Loucy (cell line): ENCODE data around the gene ZBTB24.

Experiments used
- H2AFZ ChIP-seq: fragments of 200-600 bp; sonication (generic); 2 replicates; pipeline ENCODE4 v1.6.0; 2016; ENCODE audit warnings: antibody characterized with exemption, mild to moderate bottlenecking, low read length, moderate library complexity
- H3F3A ChIP-seq: fragments of 200-600 bp; 2 replicates; pipeline ENCODE4 v1.6.0; 2016; ENCODE audit warnings: antibody characterized with exemption, low read depth, mild to moderate bottlenecking
- H3K27me3 ChIP-seq: fragments of 200-600 bp; sonication (generic); 2 replicates; pipeline ENCODE4 v1.6.1; 2014; ENCODE audit warnings: low read length, mild to moderate bottlenecking; ENCODE audit not compliant: insufficient read depth, poor library complexity, severe bottlenecking
- H3K36me3 ChIP-seq: fragments of 200-600 bp; sonication (generic); 2 replicates; pipeline ENCODE4 v1.6.1; 2016; ENCODE audit warnings: low read length; ENCODE audit not compliant: insufficient read depth
- H3K4me1 ChIP-seq: fragments of 200-600 bp; sonication (generic); 2 replicates; pipeline ENCODE4 v1.5.1; 2014; ENCODE audit warnings: low read length, mild to moderate bottlenecking; ENCODE audit not compliant: insufficient read depth, poor library complexity, severe bottlenecking
- H3K4me2 ChIP-seq: fragments of 200-600 bp; sonication (generic); 2 replicates; pipeline ENCODE4 v1.6.0; 2014; ENCODE audit warnings: antibody characterized with exemption, low read length, low read depth, mild to moderate bottlenecking; ENCODE audit not compliant: poor library complexity, severe bottlenecking
- H3K4me3 ChIP-seq: fragments of 200-600 bp; sonication (generic); 2 replicates; pipeline ENCODE4 v1.5.1; 2014; ENCODE audit warnings: low read length, mild to moderate bottlenecking, mixed read lengths; ENCODE audit not compliant: poor library complexity, severe bottlenecking
- H3K79me2 ChIP-seq: fragments of 200-600 bp; sonication (generic); 2 replicates; pipeline ENCODE4 v1.6.1; 2014; ENCODE audit warnings: low read length; ENCODE audit not compliant: insufficient read depth
- H3K9ac ChIP-seq: fragments of 200-600 bp; sonication (generic); 2 replicates; pipeline ENCODE4 v1.6.0; 2014; ENCODE audit warnings: mild to moderate bottlenecking, low read depth, low read length, moderate library complexity; ENCODE audit not compliant: poor library complexity, severe bottlenecking
- H3K9me2 ChIP-seq: fragments of 200-600 bp; sonication (generic); replicated peaks from 2 replicates; pipeline ENCODE4 v1.6.1; 2016; ENCODE audit warnings: low read depth, low read length, mixed read lengths
- H3K9me3 ChIP-seq: fragments of 200-600 bp; sonication (generic); 2 replicates; pipeline ENCODE4 v1.6.1; 2014; ENCODE audit warnings: mild to moderate bottlenecking, antibody characterized with exemption, low read length, low read depth; ENCODE audit not compliant: insufficient read depth
- H4K20me1 ChIP-seq: fragments of 200-600 bp; sonication (generic); 2 replicates; pipeline ENCODE4 v1.6.0; 2014; ENCODE audit warnings: antibody characterized with exemption, low read length, mild to moderate bottlenecking; ENCODE audit not compliant: insufficient read depth, poor library complexity, severe bottlenecking
- CTCF ChIP-seq: fragments of 200-600 bp; sonication (generic); conservative IDR thresholded peaks from 2 replicates; pipeline ENCODE4 v1.5.1; 2014; ENCODE audit warnings: mild to moderate bottlenecking, antibody characterized with exemption, low read length
- EZH2phosphoT487 ChIP-seq: fragments of 200-600 bp; IDR thresholded peaks from 2 replicates; pipeline ENCODE4 v1.6.1; 2018; ENCODE audit warnings: antibody characterized with exemption, mild to moderate bottlenecking, moderate library complexity, borderline replicate concordance

ZBTB24 gene

GRCh38 chr6:109452181-109452580 lies 30.8 kb downstream of the ZBTB24 start:
- Histone ChIP-seq H3K4me3 (no peak overlapping the region), H3K4me2 (peak overlapping the region; percentile 99), H4K20me1 (peaks cover 8% of the 10 kb centered on the region), H3K9ac (peak overlapping the region; percentile 29), H3K4me1 (peaks cover 67% of the 10 kb centered on the region), H3K36me3 (peaks cover 14% of the 10 kb centered on the region; the same call in 1 of the 2 replicates), H3F3A (peaks cover 7% of the 10 kb centered on the region; the same call in 1 of the 2 replicates), H3K9me3 (no peaks in the 10 kb centered on the region), H3K27me3 (no peaks in the 10 kb centered on the region), H3K79me2 (peaks cover 57% of the 10 kb centered on the region), H2AFZ (no peak overlapping the region), H3K9me2 (no peaks in the 10 kb centered on the region)
- TF ChIP-seq CTCF = no peak
- no peak for TF ChIP-seq EZH2phosphoT487

GRCh38 chr6:109451376-109451775 lies 31.6 kb downstream of the ZBTB24 start:
- Histone ChIP-seq H3K4me1 (peaks cover 59% of the 10 kb centered on the region), H3K4me3 (no peak overlapping the region), H3K79me2 (peaks cover 51% of the 10 kb centered on the region), H3K36me3 (peaks cover 22% of the 10 kb centered on the region; the same call in 1 of the 2 replicates), H3K9ac (no peak overlapping the region), H4K20me1 (peaks cover 7% of the 10 kb centered on the region), H2AFZ (no peak overlapping the region), H3K27me3 (no peaks in the 10 kb centered on the region), H3K9me2 (no peaks in the 10 kb centered on the region), H3K9me3 (no peaks in the 10 kb centered on the region), H3F3A (no peaks in the 10 kb centered on the region), H3K4me2 (peak overlapping the region; percentile 99)
- TF ChIP-seq CTCF = no peak

- peaks cover 55% of the 10 kb centered on the region for H3K4me1 ChIP-seq
- no peaks in the 10 kb centered on the region for H3K9me3 ChIP-seq
- H3K79me2 ChIP-seq = peaks cover 48% of the 10 kb centered on the region
- H3K4me2 ChIP-seq = peak overlapping the region; percentile 72
- H3K27me3 ChIP-seq = no peaks in the 10 kb centered on the region
- H3K9ac ChIP-seq = no peak overlapping the region
- TF ChIP-seq CTCF (no peak), EZH2phosphoT487 (no peak)
- H3K4me3 ChIP-seq = no peak overlapping the region
- H3F3A ChIP-seq = no peaks in the 10 kb centered on the region
- peaks cover 2% of the 10 kb centered on the region for H4K20me1 ChIP-seq
- H2AFZ ChIP-seq = no peak overlapping the region
- no peaks in the 10 kb centered on the region for H3K9me2 ChIP-seq
- H3K36me3 ChIP-seq = peaks cover 27% of the 10 kb centered on the region; the same call in 1 of the 2 replicates
Observed at GRCh38 chr6:109450801-109451200, 32.2 kb downstream of the ZBTB24 start.
